ENCODE data around the gene TAF1B.

DNA sequence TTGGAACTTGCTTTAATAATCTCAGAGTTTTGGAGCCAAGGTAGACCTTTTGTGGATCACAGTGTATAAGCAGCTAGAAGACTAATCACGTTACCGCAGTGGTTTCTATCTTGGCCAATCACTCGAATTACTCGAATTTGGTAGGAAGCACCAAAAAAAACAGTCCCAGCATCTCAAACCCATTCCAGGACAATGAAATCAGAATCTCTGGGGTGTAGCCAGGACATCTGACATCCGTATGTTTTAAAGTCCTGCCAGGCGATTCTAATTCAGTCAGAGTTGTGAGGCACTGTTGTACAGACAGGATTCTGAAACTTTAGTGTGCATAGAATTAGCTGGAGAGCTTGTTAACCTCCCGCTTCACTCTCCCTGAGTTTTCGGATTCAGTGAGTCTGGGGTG is 139.0 kb downstream of the TAF1B start:
- TF ChIP-seq, protein P1, sequence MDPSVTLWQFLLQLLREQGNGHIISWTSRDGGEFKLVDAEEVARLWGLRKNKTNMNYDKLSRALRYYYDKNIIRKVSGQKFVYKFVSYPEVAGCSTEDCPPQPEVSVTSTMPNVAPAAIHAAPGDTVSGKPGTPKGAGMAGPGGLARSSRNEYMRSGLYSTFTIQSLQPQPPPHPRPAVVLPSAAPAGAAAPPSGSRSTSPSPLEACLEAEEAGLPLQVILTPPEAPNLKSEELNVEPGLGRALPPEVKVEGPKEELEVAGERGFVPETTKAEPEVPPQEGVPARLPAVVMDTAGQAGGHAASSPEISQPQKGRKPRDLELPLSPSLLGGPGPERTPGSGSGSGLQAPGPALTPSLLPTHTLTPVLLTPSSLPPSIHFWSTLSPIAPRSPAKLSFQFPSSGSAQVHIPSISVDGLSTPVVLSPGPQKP (IDR thresholded peaks at IDR 0.05; ENCODE audit: low read depth, low read length), result no peak
- TF ChIP-seq, protein P2, sequence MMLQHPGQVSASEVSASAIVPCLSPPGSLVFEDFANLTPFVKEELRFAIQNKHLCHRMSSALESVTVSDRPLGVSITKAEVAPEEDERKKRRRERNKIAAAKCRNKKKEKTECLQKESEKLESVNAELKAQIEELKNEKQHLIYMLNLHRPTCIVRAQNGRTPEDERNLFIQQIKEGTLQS (IDR thresholded peaks at IDR 0.05; ENCODE audit: borderline replicate concordance, extremely low read depth, low read depth, low read length), result no peak
- TF ChIP-seq, protein P3, sequence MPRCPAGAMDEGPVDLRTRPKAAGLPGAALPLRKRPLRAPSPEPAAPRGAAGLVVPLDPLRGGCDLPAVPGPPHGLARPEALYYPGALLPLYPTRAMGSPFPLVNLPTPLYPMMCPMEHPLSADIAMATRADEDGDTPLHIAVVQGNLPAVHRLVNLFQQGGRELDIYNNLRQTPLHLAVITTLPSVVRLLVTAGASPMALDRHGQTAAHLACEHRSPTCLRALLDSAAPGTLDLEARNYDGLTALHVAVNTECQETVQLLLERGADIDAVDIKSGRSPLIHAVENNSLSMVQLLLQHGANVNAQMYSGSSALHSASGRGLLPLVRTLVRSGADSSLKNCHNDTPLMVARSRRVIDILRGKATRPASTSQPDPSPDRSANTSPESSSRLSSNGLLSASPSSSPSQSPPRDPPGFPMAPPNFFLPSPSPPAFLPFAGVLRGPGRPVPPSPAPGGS (IDR thresholded peaks at IDR 0.05; ENCODE audit: borderline replicate concordance, insufficient read depth, low read depth, low read length, poor library complexity, severe bottlenecking), result no peak
- TF ChIP-seq, protein P4, sequence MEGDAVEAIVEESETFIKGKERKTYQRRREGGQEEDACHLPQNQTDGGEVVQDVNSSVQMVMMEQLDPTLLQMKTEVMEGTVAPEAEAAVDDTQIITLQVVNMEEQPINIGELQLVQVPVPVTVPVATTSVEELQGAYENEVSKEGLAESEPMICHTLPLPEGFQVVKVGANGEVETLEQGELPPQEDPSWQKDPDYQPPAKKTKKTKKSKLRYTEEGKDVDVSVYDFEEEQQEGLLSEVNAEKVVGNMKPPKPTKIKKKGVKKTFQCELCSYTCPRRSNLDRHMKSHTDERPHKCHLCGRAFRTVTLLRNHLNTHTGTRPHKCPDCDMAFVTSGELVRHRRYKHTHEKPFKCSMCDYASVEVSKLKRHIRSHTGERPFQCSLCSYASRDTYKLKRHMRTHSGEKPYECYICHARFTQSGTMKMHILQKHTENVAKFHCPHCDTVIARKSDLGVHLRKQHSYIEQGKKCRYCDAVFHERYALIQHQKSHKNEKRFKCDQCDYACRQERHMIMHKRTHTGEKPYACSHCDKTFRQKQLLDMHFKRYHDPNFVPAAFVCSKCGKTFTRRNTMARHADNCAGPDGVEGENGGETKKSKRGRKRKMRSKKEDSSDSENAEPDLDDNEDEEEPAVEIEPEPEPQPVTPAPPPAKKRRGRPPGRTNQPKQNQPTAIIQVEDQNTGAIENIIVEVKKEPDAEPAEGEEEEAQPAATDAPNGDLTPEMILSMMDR (IDR thresholded peaks at IDR 0.05 in 2 of 3, conservative IDR thresholded peaks at IDR 0.05 in 1 of 3; ENCODE audit: control insufficient read depth in 2 of 3, extremely low read depth in 1 of 3, insufficient read depth in 1 of 3, low read depth in 3 of 3, low read length in 3 of 3), result no peak
- TF ChIP-seq TBL1XR1 (IDR thresholded peaks at IDR 0.05; ENCODE audit: low read depth, low read length) (no peak), HDAC2 (IDR thresholded peaks at IDR 0.05) (no peak), POLR2A (IDR thresholded peaks at IDR 0.05; ENCODE audit: low read depth, low read length) (no peak), SP1 (IDR thresholded peaks at IDR 0.05; ENCODE audit: low read depth, low read length) (no peak), POLR2AphosphoS2 (IDR thresholded peaks at IDR 0.05; ENCODE audit: low read depth, low read length) (no peak)
- TF ChIP-seq, protein P5, sequence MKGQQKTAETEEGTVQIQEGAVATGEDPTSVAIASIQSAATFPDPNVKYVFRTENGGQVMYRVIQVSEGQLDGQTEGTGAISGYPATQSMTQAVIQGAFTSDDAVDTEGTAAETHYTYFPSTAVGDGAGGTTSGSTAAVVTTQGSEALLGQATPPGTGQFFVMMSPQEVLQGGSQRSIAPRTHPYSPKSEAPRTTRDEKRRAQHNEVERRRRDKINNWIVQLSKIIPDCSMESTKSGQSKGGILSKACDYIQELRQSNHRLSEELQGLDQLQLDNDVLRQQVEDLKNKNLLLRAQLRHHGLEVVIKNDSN (IDR thresholded peaks at IDR 0.05; ENCODE audit: borderline replicate concordance, extremely low read length, insufficient read depth, low read depth, low read length), result no peak

Measured in GM12878 (cell line).